ENCODE measurements around the gene KIF23. TPM values are rescaled to one million over a fixed set of nuclear protein-coding genes. Genes with fewer than 3 reads are reported as not detected.

KIF23 gene
- total RNA-seq, 1 experiment from 2014 or later: 83.7 TPM

DNA sequence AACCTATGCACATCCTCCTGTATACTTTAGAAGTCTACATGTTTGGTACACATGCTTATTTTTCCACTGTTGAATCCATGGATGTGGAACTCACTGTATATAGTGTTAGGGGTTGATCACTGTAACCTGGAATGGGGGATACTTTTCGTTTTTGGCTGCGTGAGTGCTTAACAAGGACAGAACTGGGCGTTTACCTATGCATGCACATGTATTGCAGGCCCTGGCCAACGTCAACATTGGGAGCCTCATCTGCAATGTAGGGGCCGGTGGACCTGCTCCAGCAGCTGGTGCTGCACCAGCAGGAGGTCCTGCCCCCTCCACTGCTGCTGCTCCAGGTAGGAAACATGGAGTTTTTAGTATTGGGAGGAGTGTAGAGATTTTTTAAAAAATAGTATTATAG lies 40.8 kb downstream of the KIF23 start:
- H2AFZ ChIP-seq (ENCODE audit: low read depth, low read length, poor library complexity, severe bottlenecking): no peak overlapping the region
- H3K9me3 ChIP-seq (ENCODE audit: control insufficient read depth in 1 of 2, insufficient read depth in 1 of 2, low read depth in 1 of 2, low read length in 2 of 2): no peaks in the 10 kb centered on the region
- H3K4me2 ChIP-seq (ENCODE audit: low read length): peak overlapping the region; percentile 83
- ChIA-PET RAD21 (ENCODE audit: low non-redundant PET in 1 of 2, low total read pairs in 2 of 2, uncharacterized antibody in 2 of 2, unreplicated experiment in 2 of 2) (no interaction called here), CTCF (no interaction called here), POLR2A (interaction anchor here (3.9 kb wide), 1 partner anchor 8 kb away, joined by 43 read pairs; no protein-coding TSS in a partner anchor)
- no TSS peak for BruUV-seq (replicated peaks)
- TF ChIP-seq FOSL1 (IDR thresholded peaks at IDR 0.05; ENCODE audit: low read depth) (no peak), CTCF (IDR thresholded peaks at IDR 0.05 in 2 of 3, conservative IDR thresholded peaks at IDR 0.05 in 1 of 3; ENCODE audit: borderline replicate concordance in 1 of 3, insufficient read depth in 1 of 3, low read depth in 2 of 3, low read length in 2 of 3) (no peak)
- no peaks in the 10 kb centered on the region for H3K27me3 ChIP-seq (ENCODE audit: insufficient read depth, low read length)
- peaks cover 34% of the 10 kb centered on the region for H3K79me2 ChIP-seq (ENCODE audit: insufficient read depth, low read length)
- peak overlapping the region in 1 of 2 experiments; percentile 98; a peak in 1 of 4 replicates for H3K4me3 ChIP-seq (replicated peaks in 1 of 2; ENCODE audit: low read depth in 1 of 2, low read length in 2 of 2)
- H3K4me1 ChIP-seq (ENCODE audit: control insufficient read depth in 1 of 2, insufficient read depth in 2 of 2, low read length in 2 of 2): peaks cover 9 to 20% of the 10 kb centered on the region in 2 experiments; a peak in 3 of 4 replicates
- intact Hi-C loops (cut with micrococcal nuclease): no loop called here
- H3K27ac ChIP-seq (ENCODE audit: low read depth, low read length): peak overlapping the region; percentile 83; the same call in 1 of the 2 replicates
- no peak for ATAC-seq
- no peak for DNase-seq (ENCODE audit: low read depth, low spot score)
- peaks cover 27 to 41% of the 10 kb centered on the region in 2 experiments for H3K36me3 ChIP-seq (ENCODE audit: control insufficient read depth in 1 of 2, insufficient read depth in 2 of 2, low read length in 2 of 2)
- H3K9ac ChIP-seq (ENCODE audit: low read length): 0 out of 2 replicates have a peak overlapping the region, but pooled peaks have one; percentile 98
- no peaks in the 10 kb centered on the region for H3K9me2 ChIP-seq (ENCODE audit: insufficient read depth)
- peaks cover 34% of the 10 kb centered on the region; the same call in 1 of the 2 replicates for H4K20me1 ChIP-seq (ENCODE audit: insufficient read depth)

DNA sequence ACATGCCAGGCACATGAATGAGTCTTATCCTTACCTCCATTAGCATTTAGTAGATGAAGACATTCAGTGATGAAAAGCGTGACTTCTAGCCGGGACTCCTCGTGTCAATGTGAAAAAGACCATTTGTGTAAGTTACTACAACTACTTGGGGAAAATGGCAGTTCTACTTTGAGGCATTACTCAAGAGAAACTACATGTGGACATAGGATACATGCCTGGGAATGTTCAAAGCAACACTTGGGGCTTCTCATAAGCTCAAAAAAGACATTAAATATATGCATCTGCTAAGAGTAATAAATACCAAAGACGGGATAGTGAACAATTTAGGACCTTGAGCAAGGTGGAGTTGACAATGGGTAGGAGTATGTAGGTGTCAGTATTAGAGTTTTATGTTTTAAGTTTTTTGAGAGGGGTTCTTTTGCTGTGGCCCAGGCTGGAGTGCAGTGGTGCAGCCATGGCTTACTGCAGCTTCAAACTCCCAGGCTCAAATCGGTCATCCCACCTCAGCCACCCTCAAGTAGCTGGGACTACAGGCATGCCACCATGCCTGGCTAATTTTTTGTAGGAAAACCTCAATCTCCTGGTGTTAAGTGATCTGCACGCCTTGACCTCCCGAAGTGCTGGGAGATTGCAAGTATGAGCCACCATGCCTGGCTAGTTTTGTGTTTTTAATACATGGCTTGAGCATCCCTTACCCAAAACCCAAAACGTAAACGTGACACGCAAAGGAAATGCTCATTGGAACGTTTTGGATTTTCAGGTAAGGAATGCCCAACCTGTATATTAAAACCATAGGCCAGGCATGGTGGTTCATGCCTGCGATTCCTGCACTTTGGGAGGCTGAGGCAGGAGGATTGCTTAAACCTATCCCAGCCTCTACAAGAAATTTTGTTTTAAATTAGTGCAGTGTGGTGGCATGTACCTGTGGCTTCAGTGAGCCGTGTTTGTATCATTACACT lies 42.3 kb downstream of the KIF23 start:
- Histone ChIP-seq H3K4me3 (replicated peaks in 1 of 2; ENCODE audit: low read depth in 1 of 2, low read length in 2 of 2) (no peak overlapping the region), H3K4me1 (ENCODE audit: control insufficient read depth in 1 of 2, insufficient read depth in 2 of 2, low read length in 2 of 2) (peaks cover 9 to 20% of the 10 kb centered on the region in 2 experiments; a peak in 3 of 4 replicates), H3K27me3 (ENCODE audit: insufficient read depth, low read length) (no peaks in the 10 kb centered on the region), H3K9me3 (ENCODE audit: control insufficient read depth in 1 of 2, insufficient read depth in 1 of 2, low read depth in 1 of 2, low read length in 2 of 2) (no peaks in the 10 kb centered on the region), H2AFZ (ENCODE audit: low read depth, low read length, poor library complexity, severe bottlenecking) (no peak overlapping the region), H3K27ac (ENCODE audit: low read depth, low read length) (no peak overlapping the region), H3K36me3 (ENCODE audit: control insufficient read depth in 1 of 2, insufficient read depth in 2 of 2, low read length in 2 of 2) (peaks cover 27 to 41% of the 10 kb centered on the region in 2 experiments), H3K9me2 (ENCODE audit: insufficient read depth) (no peaks in the 10 kb centered on the region), H4K20me1 (ENCODE audit: insufficient read depth) (peaks cover 34% of the 10 kb centered on the region; the same call in 1 of the 2 replicates), H3K4me2 (ENCODE audit: low read length) (no peak overlapping the region), H3K79me2 (ENCODE audit: insufficient read depth, low read length) (peaks cover 34% of the 10 kb centered on the region), H3K9ac (ENCODE audit: low read length) (no peak overlapping the region)
- DNase-seq (ENCODE audit: low read depth, low spot score): no peak
- TF ChIP-seq SP1 (IDR thresholded peaks at IDR 0.05; ENCODE audit: low read depth) (no peak), POLR2A (IDR thresholded peaks at IDR 0.05; ENCODE audit: borderline replicate concordance, extremely low read depth, insufficient read depth, insufficient read length) (peak; percentile 37), POLR2AphosphoS5 (IDR thresholded peaks at IDR 0.05; ENCODE audit: low read depth, low read length) (peak; percentile 41)
- no TSS peak for BruUV-seq (replicated peaks)
- ChIA-PET POLR2A (interaction anchor here (0.6 to 1.1 kb wide), 2 partner anchors 10 to 700 kb away, joined by 4 read pairs; no protein-coding TSS in a partner anchor), CTCF (interaction anchor here (1.1 kb wide), 1 partner anchor 10 kb away, joined by 3 read pairs; no protein-coding TSS in a partner anchor), RAD21 (ENCODE audit: low non-redundant PET in 1 of 2, low total read pairs in 2 of 2, uncharacterized antibody in 2 of 2, unreplicated experiment in 2 of 2) (no interaction called here)
- intact Hi-C loops (cut with micrococcal nuclease): no loop called here
- ATAC-seq: peak; percentile 6; the same call in 1 of the 2 replicates

Measured in HCT116 (cell line).